Prostate gland (tissue), 2 donors: Measurements from ENCODE around the gene POU6F2. TPM values are rescaled to one million over a fixed set of nuclear protein-coding genes. Genes with fewer than 3 reads are reported as not detected.
"Not testable (repeated sequence)": the region's sequence is repeated elsewhere in the genome, so short reads cannot be mapped to it uniquely, and the experiment has no call there.

Source experiments
- DNase-seq: peaks from one replicate; pipeline ENCODE4 v3.0.0-alpha.2; 2019; ENCODE audit warnings: low spot score
- H3K27ac ChIP-seq, 2 donors: fragments of 200-600 bp; sonication (generic); 2 replicates each; pipeline ENCODE4 v1.5.1; 2017 to 2019
- H3K27me3 ChIP-seq: fragments of 200-600 bp; sonication (generic); replicated peaks from 2 replicates; pipeline ENCODE4 v1.5.1; 2019; ENCODE audit not compliant: insufficient read depth
- H3K36me3 ChIP-seq, 2 donors: fragments of 200-600 bp; sonication (generic); 1 replicate in 1 of 2; 2 replicates in 1 of 2; pipeline versions ENCODE4 v1.5.1 to v1.8.1; 2017 to 2019
- H3K4me1 ChIP-seq: fragments of 200-600 bp; sonication (generic); replicated peaks from 2 replicates; pipeline ENCODE4 v1.5.1; 2019
- H3K4me3 ChIP-seq, 2 donors: fragments of 200-600 bp; sonication (generic); 2 replicates each; pipeline ENCODE4 v1.5.1; 2017 to 2019
- H3K9me3 ChIP-seq: fragments of 200-600 bp; sonication (generic); 2 replicates; pipeline ENCODE4 v1.5.1; 2017
- CTCF ChIP-seq, 4 experiments: fragments of 200-600 bp in 2 of 4; fragments of 450-650 bp in 2 of 4; sonication (generic) in 2 of 4; IDR thresholded peaks; 1 replicate in 3 of 4; 2 replicates in 1 of 4; pipeline ENCODE4 v1.5.1; 2016 to 2019; ENCODE audit warnings: antibody characterized with exemption in 4 of 4, mild to moderate bottlenecking in 2 of 4, moderate library complexity in 2 of 4
- POLR2A ChIP-seq: fragments of 450-650 bp; IDR thresholded peaks from one replicate; pipeline ENCODE4 v1.6.1; 2016; ENCODE audit warnings: antibody characterized with exemption, mild to moderate bottlenecking
- POLR2AphosphoS5 ChIP-seq: sonication (generic); formaldehyde crosslinking; IDR thresholded peaks from one replicate; pipeline ENCODE4 v1.6.1; 2017; ENCODE audit warnings: antibody characterized with exemption
- WGBS: methylation state at CpG from one replicate; pipeline ENCODE4 v1.1.5; 2018; 5-methylcytosine and 5-hydroxymethylcytosine counted together
- intact Hi-C: fragments of 100-400 bp; cut with DNase I; formaldehyde crosslinking; loops from one replicate; pipeline ENCODE4 v1.14.2; 2022
- total RNA-seq, 2 donors: library from RNA; depleted of rRNA; stranded (reverse); fragments of >200 nt; gene quantifications; one replicate each; pipeline ENCODE4 v1.1.0, GENCODE V29; 2016

POU6F2 gene
- total RNA-seq, 2 donors from 2014 or later, result 2.4 TPM; not detected in 1

GRCh38 chr7:39375874-39376190, 398.1 kb downstream of the POU6F2 start:
- Histone ChIP-seq H3K27ac (no peak overlapping the region), H3K9me3 (no peaks in the 10 kb centered on the region), H3K36me3 (no peaks in the 10 kb centered on the region), H3K4me3 (no peak overlapping the region), H3K27me3 (no peaks in the 10 kb centered on the region), H3K4me1 (no peaks in the 10 kb centered on the region)
- no peak for TF ChIP-seq CTCF (IDR thresholded peaks at IDR 0.05)
- TF ChIP-seq POLR2A, result no peak
- no peak for TF ChIP-seq POLR2AphosphoS5
- DNase-seq, result no peak
- intact Hi-C loops, result no loop called here

GRCh38 chr7:39376881-39377280, 399.2 kb downstream of the POU6F2 start:
- H3K9me3 ChIP-seq, DNase-seq, H3K36me3 ChIP-seq, H3K4me3 ChIP-seq, H3K4me1 ChIP-seq, H3K27ac ChIP-seq, intact Hi-C loops, H3K27me3 ChIP-seq: not testable (repeated sequence)
- 97% methylated on average over 5 of the region's 5 CpGs for WGBS

GRCh38 chr7:39379416-39379815, 401.7 kb downstream of the POU6F2 start:
- no peak overlapping the region for H3K27ac ChIP-seq
- no peak for TF ChIP-seq POLR2A
- TF ChIP-seq POLR2AphosphoS5, result no peak
- TF ChIP-seq CTCF (IDR thresholded peaks at IDR 0.05), result no peak
- intact Hi-C loops, result no loop called here
- DNase-seq, result no peak
- 86% methylated on average over 5 of the region's 5 CpGs for WGBS
- H3K36me3 ChIP-seq, result no peaks in the 10 kb centered on the region
- no peaks in the 10 kb centered on the region for H3K4me1 ChIP-seq
- no peaks in the 10 kb centered on the region for H3K9me3 ChIP-seq
- no peaks in the 10 kb centered on the region for H3K27me3 ChIP-seq
- H3K4me3 ChIP-seq, result no peak overlapping the region

- 59% methylated on average over 1 of the region's 1 CpG for WGBS
- intact Hi-C loops, result no loop called here
- no peak for DNase-seq
- Histone ChIP-seq H3K27me3 (no peaks in the 10 kb centered on the region), H3K9me3 (no peaks in the 10 kb centered on the region), H3K36me3 (no peaks in the 10 kb centered on the region), H3K4me3 (no peak overlapping the region), H3K27ac (no peak overlapping the region), H3K4me1 (no peaks in the 10 kb centered on the region)
- no peak for TF ChIP-seq POLR2AphosphoS5
- TF ChIP-seq CTCF (IDR thresholded peaks at IDR 0.05), result no peak
- no peak for TF ChIP-seq POLR2A
These were observed 405.4 kb downstream of the POU6F2 start for GRCh38 chr7:39383136-39383535.

- no peak for DNase-seq
- Histone ChIP-seq H3K4me3 (no peak overlapping the region), H3K4me1 (no peaks in the 10 kb centered on the region), H3K27ac (no peak overlapping the region), H3K9me3 (no peaks in the 10 kb centered on the region), H3K36me3 (no peaks in the 10 kb centered on the region), H3K27me3 (no peaks in the 10 kb centered on the region)
- no peak for TF ChIP-seq POLR2AphosphoS5
- TF ChIP-seq CTCF (IDR thresholded peaks at IDR 0.05), result no peak
- intact Hi-C loops, result no loop called here
- WGBS, result 84% methylated on average over 2 of the region's 2 CpGs
These were observed 406.7 kb downstream of the POU6F2 start for GRCh38 chr7:39384386-39384785.

- Histone ChIP-seq H3K4me1 (no peaks in the 10 kb centered on the region), H3K27me3 (no peaks in the 10 kb centered on the region), H3K9me3 (no peaks in the 10 kb centered on the region), H3K27ac (no peak overlapping the region), H3K4me3 (no peak overlapping the region), H3K36me3 (no peaks in the 10 kb centered on the region)
- 75% methylated on average over 5 of the region's 5 CpGs for WGBS
- no peak for DNase-seq
- intact Hi-C loops, result no loop called here
- TF ChIP-seq CTCF (IDR thresholded peaks at IDR 0.05) (no peak), POLR2A (no peak), POLR2AphosphoS5 (no peak)
These were observed 409.0 kb downstream of the POU6F2 start for GRCh38 chr7:39386718-39387117.
